ENCODE measurements around the gene RYR1.
A peak's percentile ranks its signal among the peaks of the same experiment; 100 is the strongest.

Gene RYR1

GRCh38 chr19:38429055-38429810 is 4.3 kb upstream of the RYR1 start:
- DNase-seq: no peak

- no peak for DNase-seq
Measured at GRCh38 chr19:38429811-38430156, 3.7 kb upstream of the RYR1 start.

- DNase-seq: no peak
Measured at GRCh38 chr19:38430931-38431330, 2.6 kb upstream of the RYR1 start.

GRCh38 chr19:38434549-38435051 is 1.1 kb downstream of the RYR1 start:
- no peak for DNase-seq

- DNase-seq: no peak
Measured at GRCh38 chr19:38437295-38437694, 3.8 kb downstream of the RYR1 start.

- DNase-seq: no peak
Measured at GRCh38 chr19:38437917-38438316, 4.4 kb downstream of the RYR1 start.

- no peak for DNase-seq
Measured at GRCh38 chr19:38440592-38440991, 7.1 kb downstream of the RYR1 start.

GRCh38 chr19:38441657-38442348 is 8.3 kb downstream of the RYR1 start:
- no peak for DNase-seq

- DNase-seq: no peak
Measured at GRCh38 chr19:38442736-38443135, 9.2 kb downstream of the RYR1 start.

- no peak for DNase-seq
Measured at GRCh38 chr19:38443458-38443999, 10.0 kb downstream of the RYR1 start.

- no peak for DNase-seq
Measured at GRCh38 chr19:38444026-38444425, 10.5 kb downstream of the RYR1 start.

- DNase-seq: no peak
Measured at GRCh38 chr19:38445362-38445761, 11.9 kb downstream of the RYR1 start.

GRCh38 chr19:38448225-38448624 is 14.7 kb downstream of the RYR1 start:
- no peak for DNase-seq

- DNase-seq: no peak
Measured at GRCh38 chr19:38449518-38449917, 16.0 kb downstream of the RYR1 start.

- no peak for DNase-seq
Measured at GRCh38 chr19:38451036-38451435, 17.5 kb downstream of the RYR1 start.

GRCh38 chr19:38451629-38452028 is 18.1 kb downstream of the RYR1 start:
- DNase-seq: no peak

GRCh38 chr19:38452430-38453366 is 19.2 kb downstream of the RYR1 start:
- peak in 1 of 2 donors; percentile 19 for DNase-seq

GRCh38 chr19:38453596-38453995 is 20.1 kb downstream of the RYR1 start:
- DNase-seq: no peak

GRCh38 chr19:38455031-38455430 is 21.5 kb downstream of the RYR1 start:
- DNase-seq: no peak

GRCh38 chr19:38457202-38457601 is 23.7 kb downstream of the RYR1 start:
- DNase-seq: no peak

- no peak for DNase-seq
Measured at GRCh38 chr19:38457690-38458405, 24.4 kb downstream of the RYR1 start.

GRCh38 chr19:38458991-38459390 is 25.5 kb downstream of the RYR1 start:
- DNase-seq: no peak
